Stimulated activated CD8-positive, alpha-beta memory T cell treated with anti-CD3 and anti-CD28 coated beads, Interleukin-15, amount 100 ng/mL, for 1 hour (primary cell): ENCODE results near the gene MX2.
"Not testable (repeated sequence)": the region's sequence is repeated elsewhere in the genome, so short reads cannot be mapped to it uniquely, and the experiment has no call there.

Experiments used
- DNase-seq: peaks from one replicate; pipeline ENCODE4 v3.0.0-alpha.2; 2020; ENCODE audit warnings: low read depth

MX2 gene

DNA sequence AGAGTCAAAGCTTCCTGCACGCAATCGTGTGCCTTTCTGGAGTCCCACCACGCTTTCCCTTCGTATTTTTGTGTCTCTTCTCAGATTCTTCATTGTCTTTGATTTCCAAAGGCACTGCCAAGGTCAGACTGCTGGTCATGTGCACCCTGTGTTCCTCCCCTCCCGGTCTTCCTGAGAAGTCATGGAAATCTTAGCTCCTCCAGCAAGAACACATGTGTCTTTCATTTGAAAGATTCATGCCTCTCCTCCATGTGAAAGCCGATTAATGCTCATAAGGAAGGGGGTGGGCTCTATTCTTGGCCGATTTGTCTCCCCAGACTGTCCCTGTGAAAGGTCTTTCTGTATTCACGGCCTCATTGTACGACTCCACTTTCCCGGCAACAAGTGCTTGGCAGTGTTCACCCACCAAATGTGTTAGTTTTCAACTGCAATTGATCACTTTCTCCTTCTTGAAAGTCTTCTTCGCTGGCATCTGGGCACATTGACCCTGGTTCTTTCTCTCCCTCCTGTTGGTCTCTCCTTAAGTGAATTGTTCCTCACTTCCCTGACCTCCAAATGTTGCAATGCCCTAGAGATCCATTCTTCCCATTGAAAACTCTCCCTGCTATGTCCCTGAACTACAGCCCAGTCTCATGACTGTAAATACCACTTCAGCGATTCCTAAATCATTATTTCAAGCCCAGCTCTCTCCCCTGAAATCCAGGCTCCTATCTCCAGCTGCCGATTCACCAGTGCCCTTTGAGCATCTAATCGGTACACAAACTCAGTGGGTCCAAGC, 25.4 kb downstream of the MX2 start:
- DNase-seq, result no peak

DNA sequence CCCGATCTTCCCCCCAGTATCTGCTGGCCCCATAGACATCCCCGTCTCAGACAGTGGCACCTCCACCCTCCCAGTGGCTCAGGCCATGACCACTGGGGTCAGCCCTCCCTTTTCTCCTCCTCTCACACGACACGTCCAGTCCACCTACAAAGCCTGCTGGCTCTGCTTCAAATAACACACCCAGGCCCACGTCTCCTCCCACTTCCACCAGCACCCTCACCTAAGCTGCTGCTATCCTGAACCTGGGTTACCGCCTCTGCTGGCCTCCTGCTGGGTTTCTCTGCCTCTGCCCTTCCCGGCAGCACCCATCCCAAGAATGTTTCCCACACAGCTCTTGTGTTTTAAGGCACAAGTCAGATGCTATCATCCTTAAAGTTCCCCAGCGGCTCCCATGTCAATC, 26.0 kb downstream of the MX2 start:
- DNase-seq, result no peak

DNA sequence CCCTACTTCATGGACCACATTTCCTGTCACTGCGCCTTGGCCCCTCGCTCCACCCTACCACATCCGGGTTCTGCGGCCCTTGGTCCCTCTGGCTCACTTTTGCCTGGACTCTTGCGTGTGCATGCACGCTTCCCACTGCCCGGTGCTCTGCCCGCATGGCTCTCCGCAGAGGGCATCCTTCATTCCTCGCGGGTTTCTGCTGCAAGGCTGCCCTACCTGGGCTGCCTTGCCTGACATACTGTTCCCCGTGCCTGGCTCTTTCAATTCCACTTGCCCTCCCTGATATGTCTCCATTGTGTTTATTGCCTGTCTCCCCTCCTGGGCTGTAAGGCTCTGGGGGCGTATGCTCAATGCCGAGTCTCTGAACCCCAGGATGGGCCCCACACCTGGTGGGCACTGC, 26.4 kb downstream of the MX2 start:
- no peak for DNase-seq

DNA sequence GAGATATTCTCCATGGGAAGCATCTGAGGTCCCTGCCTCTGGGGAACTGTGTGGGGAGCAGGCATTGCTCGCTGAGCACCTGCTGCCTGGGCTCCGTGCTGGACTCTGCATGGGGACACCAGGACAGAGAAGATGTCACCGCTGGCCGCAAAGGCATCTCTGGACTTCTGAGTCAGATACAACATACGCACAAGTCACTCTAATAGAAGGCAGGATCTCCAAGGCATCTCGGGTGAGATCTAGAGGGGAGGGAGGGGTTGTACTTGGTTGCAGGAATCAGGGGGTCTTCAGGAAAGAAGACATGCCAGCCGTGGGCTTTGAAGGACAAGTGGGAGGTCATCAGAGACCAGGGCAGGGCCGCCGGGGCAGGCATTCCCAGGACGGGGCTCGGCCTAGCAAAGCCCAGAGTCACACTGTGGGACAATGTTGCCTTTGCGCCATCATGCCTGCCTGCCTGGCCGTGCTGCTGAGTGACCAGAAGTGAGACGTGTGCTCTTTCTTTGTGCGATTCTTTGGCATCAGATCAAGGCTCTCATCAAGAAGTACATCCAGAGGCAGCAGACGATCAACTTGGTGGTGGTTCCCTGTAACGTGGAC, 28.3 kb downstream of the MX2 start:
- DNase-seq, result no peak

DNA sequence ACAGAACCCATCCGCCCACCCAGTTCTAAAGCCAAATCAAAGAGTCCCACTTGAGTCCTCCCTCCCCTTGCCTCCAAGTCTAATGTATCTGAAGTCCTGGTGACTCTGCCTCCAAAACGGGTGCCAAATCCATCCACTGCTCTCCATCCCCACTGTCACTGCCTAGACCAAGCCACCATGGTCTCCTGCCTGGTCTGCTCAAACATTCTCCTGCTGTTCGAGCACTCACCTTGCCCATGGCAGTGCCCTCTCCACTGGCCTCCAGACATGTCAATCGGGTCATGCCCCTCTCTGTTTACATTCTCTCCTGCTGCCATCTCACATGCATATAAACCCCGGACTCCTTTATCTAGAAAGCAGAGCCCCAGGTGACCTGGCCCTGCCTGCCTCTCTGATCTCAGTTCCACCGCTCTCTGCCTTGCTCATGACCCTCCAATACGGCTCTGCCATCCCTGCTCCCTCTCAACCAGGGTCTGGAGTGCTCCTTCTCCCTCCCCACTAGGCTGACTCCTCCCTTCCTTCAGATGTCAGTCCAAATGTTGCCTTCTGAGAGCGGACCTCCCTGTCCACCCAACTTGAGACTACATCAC, 32.1 kb downstream of the MX2 start:
- DNase-seq, result no peak

DNA sequence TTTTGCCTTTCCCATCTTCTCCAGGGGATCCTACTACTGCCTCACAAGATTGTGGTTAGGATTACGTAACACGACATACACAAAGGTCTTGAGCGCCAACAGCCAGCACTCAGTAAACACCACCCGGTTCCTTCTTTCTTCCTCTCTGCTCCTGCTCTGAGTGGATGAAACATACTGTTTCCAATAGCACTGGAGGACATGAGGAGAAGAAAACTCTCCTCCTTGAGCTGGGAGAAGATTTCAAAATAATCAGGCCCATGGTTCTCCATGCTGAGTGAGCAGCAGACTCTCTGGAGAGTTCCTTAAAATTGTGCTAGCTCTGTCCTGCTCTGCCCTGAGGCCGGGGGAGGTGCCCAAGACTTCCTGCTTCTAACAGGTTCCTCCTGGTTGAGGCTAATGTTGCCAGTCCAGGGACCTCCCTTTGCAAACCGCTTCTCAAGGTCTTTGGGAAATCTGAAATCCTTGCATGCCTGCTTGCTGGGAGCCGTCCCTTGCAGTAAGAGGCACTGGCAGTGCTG, 34.8 kb downstream of the MX2 start:
- no peak for DNase-seq

DNA sequence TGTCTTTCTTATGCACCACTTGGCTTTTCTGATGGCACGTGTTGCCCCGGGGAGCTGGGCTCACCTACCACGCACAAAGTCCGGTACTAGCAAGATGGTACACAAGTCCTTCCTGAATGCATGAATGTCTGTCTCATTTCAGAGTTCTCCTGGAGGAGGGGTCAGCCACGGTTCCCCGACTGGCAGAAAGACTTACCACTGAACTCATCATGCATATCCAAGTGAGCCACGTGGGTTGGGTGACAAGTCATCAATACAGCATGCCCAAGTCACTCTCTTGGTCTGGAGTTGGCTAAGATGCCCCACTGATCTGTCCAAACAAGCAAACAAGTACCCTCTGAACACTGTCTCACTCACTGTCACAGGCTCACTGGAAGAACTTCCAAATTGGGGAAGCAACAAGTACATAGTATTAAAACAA, 35.7 kb downstream of the MX2 start:
- no peak for DNase-seq

DNA sequence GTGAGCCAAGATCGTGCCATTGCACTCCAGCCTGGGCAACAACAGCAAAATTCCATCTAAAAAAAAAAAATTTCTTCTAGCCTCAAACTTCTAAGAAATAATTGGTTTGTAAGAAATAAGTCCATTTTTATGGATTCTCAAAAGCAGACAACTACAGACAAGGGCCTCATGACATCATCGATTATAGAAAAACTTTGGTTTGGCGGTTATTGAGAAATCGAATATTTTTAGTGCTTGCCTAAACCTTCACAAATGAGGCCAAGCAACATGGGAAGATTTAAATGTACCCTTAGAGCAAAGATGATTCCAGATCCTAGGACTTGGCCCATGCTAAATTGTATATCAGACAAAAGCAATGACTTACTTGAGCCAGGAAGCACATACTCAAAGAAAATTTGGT, 36.4 kb downstream of the MX2 start:
- DNase-seq, result no peak

DNA sequence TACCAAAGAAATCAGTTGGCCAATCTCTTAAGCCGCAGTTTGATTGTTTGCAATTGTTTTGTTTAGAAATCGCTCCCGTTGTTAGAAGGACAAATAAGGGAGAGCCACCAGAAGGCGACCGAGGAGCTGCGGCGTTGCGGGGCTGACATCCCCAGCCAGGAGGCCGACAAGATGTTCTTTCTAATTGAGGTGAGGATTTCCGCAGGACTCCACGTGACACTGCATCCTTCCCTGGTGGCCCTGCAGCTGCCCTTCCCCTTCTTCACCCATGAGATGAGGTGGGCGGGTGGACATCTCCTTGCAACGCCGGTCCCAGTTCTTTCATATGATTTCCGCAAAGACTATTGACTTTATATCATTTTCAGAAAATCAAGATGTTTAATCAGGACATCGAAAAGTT, 37.0 kb downstream of the MX2 start:
- DNase-seq, result no peak

DNA sequence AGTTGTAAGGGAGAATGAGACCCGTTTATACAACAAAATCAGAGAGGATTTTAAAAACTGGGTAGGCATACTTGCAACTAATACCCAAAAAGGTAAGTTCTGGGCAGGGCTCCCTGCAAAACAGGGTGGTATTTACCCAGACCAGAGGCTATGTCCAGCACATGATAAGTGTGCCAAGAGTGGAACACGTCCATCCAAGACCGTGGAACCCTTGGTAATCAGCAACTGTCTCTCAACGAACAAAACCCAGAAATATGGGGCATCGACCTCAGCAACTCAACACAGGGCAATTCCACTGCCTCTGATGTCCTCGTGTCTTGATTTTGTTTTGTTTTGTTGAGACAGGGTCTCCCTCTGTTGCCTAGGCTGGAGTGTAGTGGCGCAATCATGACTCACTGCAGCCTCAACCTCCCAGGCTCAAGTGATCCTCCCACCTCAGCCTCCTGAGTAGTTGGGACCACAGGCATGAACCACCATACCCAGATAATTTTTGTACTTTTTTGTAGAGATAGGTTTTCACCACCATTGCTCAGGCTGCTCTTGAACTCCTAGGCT, 37.5 kb downstream of the MX2 start:
- no peak for DNase-seq

DNA sequence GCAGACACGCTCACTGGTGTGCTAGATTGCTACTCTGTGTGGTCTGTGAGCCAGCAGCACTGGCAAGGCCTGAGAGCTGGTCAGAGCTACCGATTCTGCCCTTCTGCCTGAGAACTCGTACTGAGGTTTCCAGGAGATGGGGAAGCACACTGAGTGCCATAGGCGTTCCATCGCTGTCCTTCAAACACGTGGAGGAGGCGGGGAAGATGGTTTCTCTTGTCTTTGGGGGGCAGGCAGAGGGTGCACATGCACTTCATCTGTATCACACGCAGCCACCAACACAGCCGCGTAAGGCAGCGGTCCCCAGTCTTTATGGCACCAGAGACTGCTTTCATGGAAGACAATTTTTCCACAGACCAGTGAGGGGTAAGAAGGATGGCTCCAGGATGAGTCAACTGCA, 40.4 kb downstream of the MX2 start:
- DNase-seq, result no peak

DNA sequence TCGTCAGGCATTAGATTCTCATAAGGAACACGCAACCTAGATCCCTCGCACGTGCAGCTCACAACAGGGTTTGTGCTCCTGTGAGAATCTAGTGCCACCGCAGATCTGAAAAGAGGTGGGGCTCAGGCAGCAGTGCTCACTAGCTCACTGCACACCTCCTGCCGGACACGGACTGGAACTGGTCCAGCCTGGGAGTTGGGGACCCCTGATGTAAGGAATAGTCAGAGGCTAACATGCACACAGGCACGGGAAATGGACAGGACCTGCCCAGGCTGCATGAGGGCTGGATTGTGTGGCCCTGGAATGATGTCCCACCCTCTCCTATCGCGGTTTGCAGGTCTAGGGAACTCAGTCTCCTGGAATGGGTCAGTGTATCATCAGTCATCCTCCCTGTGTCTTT, 41.0 kb downstream of the MX2 start:
- no peak for DNase-seq

DNA sequence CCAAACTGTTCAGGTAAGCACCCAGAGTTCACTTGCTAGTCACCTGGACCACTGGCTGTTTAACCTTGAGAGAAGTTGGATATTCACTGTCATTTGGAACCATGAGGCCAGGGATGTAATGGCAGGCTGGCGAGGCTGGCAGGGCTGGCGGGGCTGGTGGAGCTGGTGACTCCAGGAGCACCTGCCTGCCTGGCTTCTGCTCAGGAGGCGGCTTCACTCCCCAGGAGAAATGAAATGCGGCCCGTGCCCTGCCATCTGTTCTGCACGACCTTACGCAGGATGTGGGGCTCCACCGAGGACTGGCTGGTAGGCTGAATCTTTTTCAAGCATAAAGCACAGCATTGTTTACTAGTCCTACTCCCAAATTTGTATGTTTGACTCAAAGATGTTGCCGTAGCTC, 41.5 kb downstream of the MX2 start:
- no peak for DNase-seq

DNA sequence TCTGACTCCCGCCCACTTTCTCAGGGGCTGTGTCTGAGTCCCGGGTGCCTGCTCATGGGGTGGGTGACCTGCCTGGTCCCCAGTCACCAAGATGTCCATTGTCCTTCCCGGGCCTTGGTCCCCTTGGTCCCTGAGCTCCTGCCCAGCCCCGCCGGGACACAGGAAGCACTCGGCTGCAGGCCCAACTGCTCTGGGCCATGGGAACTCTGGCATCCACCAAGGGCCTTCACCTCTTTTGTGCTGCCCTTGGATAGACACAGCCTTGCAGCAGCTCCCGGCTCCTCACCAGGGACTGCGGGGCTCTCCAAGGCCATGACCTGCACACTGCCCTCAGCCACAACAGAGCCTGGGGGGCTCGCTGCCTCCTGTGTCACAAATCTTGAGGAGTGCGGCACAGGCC, 42.1 kb downstream of the MX2 start:
- DNase-seq, result no peak

DNA sequence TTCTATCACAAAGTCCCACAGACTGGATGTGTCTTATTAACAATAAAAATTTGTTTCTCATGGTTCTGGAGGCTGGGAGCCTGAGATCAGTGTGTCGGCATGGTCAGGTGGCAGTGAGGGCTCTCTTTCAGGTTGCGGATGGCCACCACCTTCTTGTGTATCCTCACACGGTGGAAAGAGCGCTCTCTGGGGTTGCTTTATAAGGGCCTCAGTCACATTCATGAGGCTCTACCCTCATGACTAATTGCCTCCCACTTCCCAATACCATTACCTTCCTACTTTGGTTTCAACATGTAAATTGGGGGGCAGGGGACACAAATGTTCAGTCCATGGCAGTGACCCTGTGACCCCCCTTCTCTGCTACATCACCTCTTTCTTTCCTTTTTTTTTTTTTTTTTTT, 43.5 kb downstream of the MX2 start:
- DNase-seq, result no peak

DNA sequence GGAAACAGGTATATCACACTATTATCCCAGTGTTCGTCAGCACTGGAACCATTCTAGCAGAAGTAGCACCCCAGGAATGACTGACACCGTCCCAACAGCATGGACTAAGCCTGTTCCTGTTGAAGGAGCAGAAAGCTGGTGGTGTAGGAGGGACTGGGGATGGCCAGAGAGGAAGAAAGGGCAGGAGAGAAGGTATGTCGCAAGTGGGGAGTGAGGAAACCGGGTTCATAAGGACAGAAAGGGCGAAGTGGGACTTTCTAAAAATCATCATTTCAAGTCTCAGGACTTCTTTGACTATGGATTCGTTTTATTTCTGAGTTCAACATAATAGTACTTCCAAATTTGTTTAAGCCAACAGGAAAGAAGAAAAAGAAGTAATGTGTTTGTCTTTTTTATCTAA, 44.5 kb downstream of the MX2 start:
- no peak for DNase-seq

DNA sequence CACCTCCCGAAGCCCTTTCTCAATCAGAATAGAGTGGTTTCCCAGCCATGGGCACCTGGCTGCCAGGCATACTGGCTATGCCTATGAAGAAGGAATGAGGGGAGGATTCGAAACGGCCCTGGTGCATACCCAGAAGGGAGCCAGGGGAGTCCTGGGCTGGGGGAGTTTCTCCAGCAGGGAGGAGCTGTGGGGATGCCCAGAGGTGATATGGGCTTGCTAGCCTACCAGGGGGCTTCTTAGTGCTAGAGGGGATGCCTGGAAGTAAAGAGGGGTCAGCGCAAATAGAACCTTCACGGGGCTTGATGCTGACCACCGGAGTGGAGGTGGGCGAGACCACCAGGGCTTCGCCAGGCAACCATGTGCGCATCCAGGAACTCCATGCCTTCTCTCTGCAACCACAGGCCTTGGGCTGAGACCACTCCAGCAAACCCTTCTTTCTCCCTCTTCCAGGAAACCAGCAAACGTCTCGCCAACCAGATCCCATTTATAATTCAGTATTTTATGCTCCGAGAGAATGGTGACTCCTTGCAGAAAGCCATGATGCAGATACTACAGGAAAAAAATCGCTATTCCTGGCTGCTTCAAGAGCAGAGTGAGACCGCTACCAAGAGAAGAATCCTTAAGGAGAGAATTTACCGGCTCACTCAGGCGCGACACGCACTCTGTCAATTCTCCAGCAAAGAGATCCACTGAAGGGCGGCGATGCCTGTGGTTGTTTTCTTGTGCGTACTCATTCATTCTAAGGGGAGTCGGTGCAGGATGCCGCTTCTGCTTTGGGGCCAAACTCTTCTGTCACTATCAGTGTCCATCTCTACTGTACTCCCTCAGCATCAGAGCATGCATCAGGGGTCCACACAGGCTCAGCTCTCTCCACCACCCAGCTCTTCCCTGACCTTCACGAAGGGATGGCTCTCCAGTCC, 46.0 kb downstream of the MX2 start:
- no peak for DNase-seq

DNA sequence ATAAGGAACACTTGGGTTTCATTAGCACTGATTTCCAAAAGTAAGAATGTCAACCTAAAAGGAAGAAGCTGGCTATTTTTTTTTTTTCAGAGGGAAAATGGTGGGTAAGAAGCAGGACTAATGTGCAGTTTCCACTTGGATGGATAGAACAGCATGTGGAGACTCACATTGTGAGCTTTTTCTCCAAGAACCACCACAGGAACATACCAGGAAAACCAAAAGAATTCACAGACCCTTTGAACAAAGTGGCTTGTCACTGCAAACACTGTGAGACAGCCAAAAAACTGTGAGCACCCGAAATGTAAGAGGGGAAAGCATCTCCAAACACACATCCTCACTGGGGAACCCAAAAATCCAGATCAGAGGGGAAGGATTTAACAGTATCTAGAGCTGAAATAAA, 48.5 kb downstream of the MX2 start:
- no peak for DNase-seq

DNA sequence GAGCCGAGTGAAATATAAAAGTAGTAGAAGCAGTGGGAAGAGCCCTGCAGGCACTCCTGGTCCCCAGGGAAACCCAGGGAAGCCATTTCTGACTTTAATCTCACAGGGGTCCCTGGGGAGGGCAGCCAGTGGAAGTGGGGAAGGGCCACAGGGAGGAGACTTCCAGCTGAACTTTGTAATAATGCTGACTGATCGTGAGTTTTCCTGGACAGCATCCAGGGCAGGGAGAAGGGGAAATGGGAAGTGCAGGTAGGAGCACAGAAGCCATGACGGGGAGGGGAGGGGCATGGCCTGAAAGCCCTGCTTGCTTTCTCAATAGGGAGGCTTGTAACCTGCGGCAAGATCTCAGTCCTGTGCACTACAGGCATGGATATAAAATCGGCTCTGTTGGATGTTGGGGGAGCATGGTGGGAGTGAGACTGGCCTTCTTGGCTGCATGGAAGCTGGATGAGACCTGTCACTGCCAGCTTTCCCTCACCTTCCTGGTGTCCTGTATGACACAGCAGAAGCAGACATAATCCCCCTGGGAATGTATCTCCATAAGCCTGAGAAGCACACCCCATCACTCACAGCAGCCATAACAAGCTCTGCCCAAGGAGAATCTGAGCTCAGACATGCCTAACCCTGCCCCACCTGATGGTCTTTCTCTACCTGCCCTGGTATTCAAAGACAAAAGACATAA, 49.1 kb downstream of the MX2 start:
- DNase-seq, result no peak

DNA sequence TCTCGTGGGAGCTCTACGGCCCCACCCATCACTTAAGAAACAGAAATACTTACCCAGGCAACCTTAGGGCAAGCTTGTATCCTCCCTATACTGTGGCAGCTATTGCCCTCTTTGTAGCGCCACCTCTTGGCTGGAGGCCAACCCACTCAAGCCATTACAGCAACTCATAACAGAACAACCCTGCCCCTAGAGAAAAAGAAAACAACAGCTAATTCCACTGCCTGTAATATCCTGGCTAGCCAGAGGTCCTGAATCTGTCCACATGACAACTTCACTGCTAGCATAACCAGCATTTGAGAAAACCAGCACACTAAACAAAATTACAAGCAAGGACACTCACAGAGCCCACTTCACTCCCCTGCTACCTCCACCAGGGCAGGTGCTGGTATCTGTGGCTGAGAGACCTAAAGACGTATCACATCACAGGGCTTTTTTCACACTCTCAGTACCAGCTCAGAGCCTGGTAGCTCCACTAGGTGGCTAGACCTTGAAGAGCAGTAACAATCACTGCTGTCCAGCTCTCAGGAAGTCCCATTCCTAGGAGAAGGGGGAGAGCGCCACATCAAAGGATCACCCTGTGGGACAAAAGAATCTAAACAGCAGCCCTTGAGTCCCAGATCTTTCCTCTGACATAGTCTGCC, 49.7 kb downstream of the MX2 start:
- no peak for DNase-seq

DNA sequence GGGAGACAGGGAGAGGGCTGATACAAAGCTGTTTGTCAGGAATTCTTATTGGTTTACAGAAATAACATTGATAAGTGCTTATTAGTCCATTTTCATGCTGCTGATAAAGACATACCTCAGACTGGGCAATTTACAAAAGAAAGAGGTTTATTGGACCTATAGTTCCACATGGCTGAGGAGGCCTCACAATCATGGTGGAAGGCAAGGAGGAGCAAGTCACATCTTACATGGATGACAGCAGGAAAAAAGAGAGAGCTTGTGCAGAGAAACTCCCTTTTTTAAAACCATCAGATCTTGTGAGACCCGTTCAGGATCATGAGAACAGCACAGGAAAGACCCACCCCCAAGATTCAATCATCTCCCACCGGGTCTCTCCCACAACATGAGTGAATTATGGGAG, 55.7 kb downstream of the MX2 start:
- not testable (repeated sequence) for DNase-seq
